SK-N-SH (cell line): Measurements from ENCODE around the gene STKLD1. TPM values are rescaled to one million over a fixed set of nuclear protein-coding genes. Genes with fewer than 3 reads are reported as not detected.

Experiments
- CTCF ChIA-PET: fragments of 300-600, 350-600 bp; formaldehyde crosslinking; extraction: SDS; loops from one replicate; lab custom pipeline; 2021; lab: Yijun Ruan, JAX
- POLR2A ChIA-PET: fragments of 350-600 bp; sonication (Branson Sonifier 250); formaldehyde crosslinking; extraction: SDS; loops from one replicate; lab custom pipeline; 2020; ENCODE audit warnings: antibody characterized with exemption, inconsistent platforms; lab: Yijun Ruan, JAX
- DNase-seq: peaks from one replicate; pipeline ENCODE4 v3.0.0; 2012
- H2AFZ ChIP-seq: fragments of 200-600 bp; sonication (generic); 2 replicates; pipeline ENCODE4 v1.8.1; 2016; ENCODE audit warnings: antibody characterized with exemption, mild to moderate bottlenecking, low read depth
- H3F3A ChIP-seq: fragments of 200-600 bp; sonication (generic); replicated peaks from 2 replicates; pipeline ENCODE3; 2016; ENCODE audit warnings: antibody characterized with exemption, mild to moderate bottlenecking; ENCODE audit not compliant: insufficient read depth
- H3K27ac ChIP-seq, 2 experiments: fragments of 200-500 bp in 1 of 2; fragments of 200-600 bp in 1 of 2; sonication (Bioruptor generic) in 1 of 2; sonication (generic), shearing (Covaris generic) in 1 of 2; 2 replicates each; pipeline versions ENCODE4 v1.5.1 to v1.6.1; 2014 to 2016; ENCODE audit warnings: low read depth in 2 of 2, inconsistent platforms in 1 of 2, low read length in 1 of 2, mild to moderate bottlenecking in 1 of 2, mixed read lengths in 1 of 2
- H3K27me3 ChIP-seq: fragments of 200-600 bp; sonication (generic), shearing (Covaris generic); 2 replicates; pipeline ENCODE4 v1.6.1; 2016; ENCODE audit warnings: mixed run types; ENCODE audit not compliant: insufficient read depth
- H3K36me3 ChIP-seq, 2 experiments: fragments of 200-500 bp in 1 of 2; fragments of 200-600 bp in 1 of 2; sonication (Bioruptor generic) in 1 of 2; sonication (generic) in 1 of 2; replicated peaks in 1 of 2; 2 replicates each; pipeline versions ENCODE3 to v1.5.1; 2014 to 2016; ENCODE audit warnings: low read length in 1 of 2, mild to moderate bottlenecking in 1 of 2; ENCODE audit not compliant: insufficient read depth in 2 of 2, control insufficient read depth in 1 of 2
- H3K4me1 ChIP-seq, 2 experiments: fragments of 200-500 bp in 1 of 2; fragments of 200-600 bp in 1 of 2; sonication (Bioruptor generic) in 1 of 2; sonication (generic), shearing (Covaris generic) in 1 of 2; 2 replicates each; pipeline versions ENCODE4 v1.5.1 to v1.6.1; 2014 to 2016; ENCODE audit warnings: low read depth in 1 of 2, low read length in 1 of 2, mixed run types in 1 of 2; ENCODE audit not compliant: insufficient read depth in 2 of 2, control insufficient read depth in 1 of 2
- H3K4me2 ChIP-seq: fragments of 200-600 bp; sonication (generic), shearing (Covaris generic); 2 replicates; pipeline ENCODE4 v1.6.1; 2017; ENCODE audit warnings: mixed run types
- H3K4me3 ChIP-seq, 2 experiments: fragments of 200-500 bp in 1 of 2; fragments of 200-600 bp in 1 of 2; sonication (Bioruptor generic) in 1 of 2; sonication (generic), shearing (Covaris generic) in 1 of 2; 2 replicates each; pipeline versions ENCODE4 v1.5.1 to v1.8.1; 2014 to 2016; ENCODE audit warnings: low read depth in 2 of 2, inconsistent platforms in 1 of 2, low read length in 1 of 2, mild to moderate bottlenecking in 1 of 2, mixed read lengths in 1 of 2, moderate library complexity in 1 of 2
- H3K79me2 ChIP-seq: fragments of 200-600 bp; sonication (generic); 2 replicates; pipeline ENCODE4 v1.8.1; 2017; ENCODE audit warnings: mild to moderate bottlenecking; ENCODE audit not compliant: insufficient read depth
- H3K9ac ChIP-seq: fragments of 200-600 bp; sonication (generic); 2 replicates; pipeline ENCODE4 v1.6.1; 2017; ENCODE audit warnings: mixed run types
- H3K9me2 ChIP-seq: fragments of 200-600 bp; sonication (generic); 2 replicates; pipeline ENCODE4 v1.6.1; 2017; ENCODE audit warnings: mixed run types
- H3K9me3 ChIP-seq: fragments of 200-600 bp; sonication (generic); 2 replicates; pipeline ENCODE4 v1.6.1; 2017; ENCODE audit warnings: mixed run types, mild to moderate bottlenecking, moderate library complexity
- H4K20me1 ChIP-seq: fragments of 200-600 bp; sonication (generic); 2 replicates; pipeline ENCODE4 v1.6.1; 2017; ENCODE audit warnings: mild to moderate bottlenecking, mixed run types; ENCODE audit not compliant: insufficient read depth
- ELF1 ChIP-seq: IDR thresholded peaks from 2 replicates; pipeline ENCODE4 v1.4.0; 2012
- FOSL2 ChIP-seq: IDR thresholded peaks from 2 replicates; pipeline ENCODE4 v1.4.0; 2012; ENCODE audit warnings: low read depth, mild to moderate bottlenecking, moderate library complexity, borderline replicate concordance
- FOXJ3 ChIP-seq: sonication (generic); formaldehyde crosslinking; IDR thresholded peaks from 2 replicates; pipeline ENCODE4 v1.5.1; 2020; ENCODE audit warnings: mild to moderate bottlenecking, missing genetic modification reagents
- GATA2 ChIP-seq: sonication (generic); formaldehyde crosslinking; IDR thresholded peaks from 2 replicates; pipeline ENCODE4 v1.5.0; 2020; ENCODE audit warnings: mild to moderate bottlenecking, missing genetic modification reagents
- MXI1 ChIP-seq: IDR thresholded peaks from 2 replicates; pipeline ENCODE4 v1.6.1; 2012; ENCODE audit warnings: mild to moderate bottlenecking, low read depth, low read length, improper control_type of control experiment
- RAD21 ChIP-seq: IDR thresholded peaks from 2 replicates; pipeline ENCODE4 v1.6.1; 2012; ENCODE audit warnings: mild to moderate bottlenecking, low read length
- REST ChIP-seq: IDR thresholded peaks from 2 replicates; pipeline ENCODE4 v1.6.1; 2012; ENCODE audit warnings: mild to moderate bottlenecking, low read depth, low read length, moderate library complexity
- RFX5 ChIP-seq: IDR thresholded peaks from 2 replicates; pipeline ENCODE4 v1.6.1; 2012; ENCODE audit warnings: mild to moderate bottlenecking, improper control_type of control experiment, low read length
- RXRA ChIP-seq: IDR thresholded peaks from 2 replicates; pipeline ENCODE4 v1.4.0; 2012; ENCODE audit warnings: low read depth, mild to moderate bottlenecking, borderline replicate concordance
- SMC3 ChIP-seq: IDR thresholded peaks from 2 replicates; pipeline ENCODE4 v1.6.1; 2012; ENCODE audit warnings: low read depth, low read length, improper control_type of control experiment
- TEAD4 ChIP-seq: IDR thresholded peaks from 2 replicates; pipeline ENCODE4 v1.4.0; 2012; ENCODE audit warnings: mild to moderate bottlenecking, borderline replicate concordance; ENCODE audit not compliant: insufficient read depth
- WGBS: methylation state at CpG from one replicate; pipeline ENCODE4 v1.1.6; 2017; ENCODE audit warnings: low lambda C conversion rate; 5-methylcytosine and 5-hydroxymethylcytosine counted together
- polyA plus RNA-seq, 3 experiments: library from polyadenylated mRNA; depleted of rRNA; stranded (reverse); fragments of >200 nt; gene quantifications; 2 replicates each; pipeline ENCODE4 v1.2.3, GENCODE V29; 2012
- TF ChIP-seq, protein P1 (sequence below): fragments of 200-600 bp; sonication (generic); IDR thresholded peaks from 2 replicates; pipeline ENCODE4 v1.6.1; 2017; ENCODE audit warnings: antibody characterized with exemption, mild to moderate bottlenecking, moderate library complexity
- TF ChIP-seq, protein P2 (sequence below): IDR thresholded peaks from 2 replicates; pipeline ENCODE4; 2012
- TF ChIP-seq, protein P3 (sequence below): IDR thresholded peaks from 2 replicates; pipeline ENCODE4 v1.4.0; 2012; ENCODE audit warnings: low read depth
- TF ChIP-seq, protein P4 (sequence below): IDR thresholded peaks from 2 replicates; pipeline ENCODE4 v1.4.0; 2012; ENCODE audit warnings: low read depth, borderline replicate concordance

Gene STKLD1
- polyA plus RNA-seq, 1 of the 3 experiments (the other 2 are of a cell fraction): 2.3 TPM

DNA sequence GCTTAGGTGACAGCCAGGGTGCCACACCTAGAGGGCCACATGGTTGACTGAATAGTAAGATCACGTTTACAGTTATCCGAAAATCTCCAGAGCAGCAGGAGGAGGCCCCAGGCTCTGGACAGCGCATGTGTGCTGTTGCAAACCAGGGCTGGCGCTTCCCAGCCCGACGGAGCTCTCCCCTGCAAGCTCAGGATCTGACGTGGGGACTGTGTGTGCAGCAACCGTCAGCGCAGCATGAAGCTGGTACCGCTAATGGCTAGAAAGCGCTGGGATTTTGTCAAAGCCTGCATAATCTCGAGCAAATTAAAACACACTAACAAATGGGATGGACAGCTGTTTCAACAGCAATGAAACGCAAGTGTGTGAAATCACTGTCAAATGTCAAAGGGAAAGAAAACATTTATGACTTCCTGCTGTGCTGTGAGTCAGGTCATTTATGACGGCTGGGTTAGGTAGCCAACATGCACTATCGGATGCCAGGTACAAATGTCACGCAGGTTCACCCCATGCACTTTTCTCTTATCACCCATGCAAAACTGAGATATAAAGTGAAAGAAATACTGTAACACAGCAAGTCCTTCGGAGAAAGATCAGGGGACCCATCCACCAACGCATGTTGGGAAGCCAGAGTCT, 7.8 kb upstream of the STKLD1 start:
- 83% methylated on average over 15 of the region's 18 CpGs for WGBS
- TF ChIP-seq RAD21 (no peak), MXI1 (peak; percentile 94), GATA2 (peak; percentile 86)
- TF ChIP-seq, protein P1, sequence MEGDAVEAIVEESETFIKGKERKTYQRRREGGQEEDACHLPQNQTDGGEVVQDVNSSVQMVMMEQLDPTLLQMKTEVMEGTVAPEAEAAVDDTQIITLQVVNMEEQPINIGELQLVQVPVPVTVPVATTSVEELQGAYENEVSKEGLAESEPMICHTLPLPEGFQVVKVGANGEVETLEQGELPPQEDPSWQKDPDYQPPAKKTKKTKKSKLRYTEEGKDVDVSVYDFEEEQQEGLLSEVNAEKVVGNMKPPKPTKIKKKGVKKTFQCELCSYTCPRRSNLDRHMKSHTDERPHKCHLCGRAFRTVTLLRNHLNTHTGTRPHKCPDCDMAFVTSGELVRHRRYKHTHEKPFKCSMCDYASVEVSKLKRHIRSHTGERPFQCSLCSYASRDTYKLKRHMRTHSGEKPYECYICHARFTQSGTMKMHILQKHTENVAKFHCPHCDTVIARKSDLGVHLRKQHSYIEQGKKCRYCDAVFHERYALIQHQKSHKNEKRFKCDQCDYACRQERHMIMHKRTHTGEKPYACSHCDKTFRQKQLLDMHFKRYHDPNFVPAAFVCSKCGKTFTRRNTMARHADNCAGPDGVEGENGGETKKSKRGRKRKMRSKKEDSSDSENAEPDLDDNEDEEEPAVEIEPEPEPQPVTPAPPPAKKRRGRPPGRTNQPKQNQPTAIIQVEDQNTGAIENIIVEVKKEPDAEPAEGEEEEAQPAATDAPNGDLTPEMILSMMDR: no peak
- Histone ChIP-seq H3K27ac (peak overlapping the region in 1 of 2 experiments; percentile 43; a peak in 2 of 4 replicates), H3K4me2 (no peak overlapping the region), H4K20me1 (peaks cover 91% of the 10 kb centered on the region), H2AFZ (no peak overlapping the region), H3K9me3 (no peaks in the 10 kb centered on the region), H3K79me2 (peaks cover 99% of the 10 kb centered on the region), H3K4me1 (peaks cover 0 to 37% of the 10 kb centered on the region in 2 experiments; a peak in 2 of 4 replicates), H3K27me3 (no peaks in the 10 kb centered on the region), H3K4me3 (no peak overlapping the region), H3K9me2 (no peaks in the 10 kb centered on the region), H3F3A (peaks cover 6% of the 10 kb centered on the region), H3K36me3 (peaks cover 41 to 77% of the 10 kb centered on the region in 2 experiments), H3K9ac (no peak overlapping the region)
- DNase-seq: peak; percentile 79
- POLR2A ChIA-PET: interaction anchor here (0.9 kb wide), 1 partner anchor 11 kb away, joined by 3 read pairs; the partner anchor contains the start of genes SURF1 and SURF2
- CTCF ChIA-PET: interaction anchor here (1.6 to 2.7 kb wide), 2 partner anchors 12 to 118 kb away, joined by 3 to 7 read pairs; partner anchors contain the start of genes SURF1 and SURF2

GRCh38 chr9:133369422-133369821, 6.7 kb upstream of the STKLD1 start:
- POLR2A ChIA-PET: no interaction called here
- no peak for TF ChIP-seq REST
- TF ChIP-seq, protein P2, sequence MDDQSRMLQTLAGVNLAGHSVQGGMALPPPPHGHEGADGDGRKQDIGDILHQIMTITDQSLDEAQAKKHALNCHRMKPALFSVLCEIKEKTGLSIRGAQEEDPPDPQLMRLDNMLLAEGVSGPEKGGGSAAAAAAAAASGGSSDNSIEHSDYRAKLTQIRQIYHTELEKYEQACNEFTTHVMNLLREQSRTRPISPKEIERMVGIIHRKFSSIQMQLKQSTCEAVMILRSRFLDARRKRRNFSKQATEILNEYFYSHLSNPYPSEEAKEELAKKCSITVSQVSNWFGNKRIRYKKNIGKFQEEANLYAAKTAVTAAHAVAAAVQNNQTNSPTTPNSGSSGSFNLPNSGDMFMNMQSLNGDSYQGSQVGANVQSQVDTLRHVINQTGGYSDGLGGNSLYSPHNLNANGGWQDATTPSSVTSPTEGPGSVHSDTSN: no peak
- no peak for TF ChIP-seq FOSL2
- TF ChIP-seq GATA2: no peak
- no peak for TF ChIP-seq RFX5
- no peak for TF ChIP-seq TEAD4
- TF ChIP-seq, protein P3, sequence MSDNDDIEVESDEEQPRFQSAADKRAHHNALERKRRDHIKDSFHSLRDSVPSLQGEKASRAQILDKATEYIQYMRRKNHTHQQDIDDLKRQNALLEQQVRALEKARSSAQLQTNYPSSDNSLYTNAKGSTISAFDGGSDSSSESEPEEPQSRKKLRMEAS: no peak
- no peak for TF ChIP-seq RXRA
- TF ChIP-seq, protein P4, sequence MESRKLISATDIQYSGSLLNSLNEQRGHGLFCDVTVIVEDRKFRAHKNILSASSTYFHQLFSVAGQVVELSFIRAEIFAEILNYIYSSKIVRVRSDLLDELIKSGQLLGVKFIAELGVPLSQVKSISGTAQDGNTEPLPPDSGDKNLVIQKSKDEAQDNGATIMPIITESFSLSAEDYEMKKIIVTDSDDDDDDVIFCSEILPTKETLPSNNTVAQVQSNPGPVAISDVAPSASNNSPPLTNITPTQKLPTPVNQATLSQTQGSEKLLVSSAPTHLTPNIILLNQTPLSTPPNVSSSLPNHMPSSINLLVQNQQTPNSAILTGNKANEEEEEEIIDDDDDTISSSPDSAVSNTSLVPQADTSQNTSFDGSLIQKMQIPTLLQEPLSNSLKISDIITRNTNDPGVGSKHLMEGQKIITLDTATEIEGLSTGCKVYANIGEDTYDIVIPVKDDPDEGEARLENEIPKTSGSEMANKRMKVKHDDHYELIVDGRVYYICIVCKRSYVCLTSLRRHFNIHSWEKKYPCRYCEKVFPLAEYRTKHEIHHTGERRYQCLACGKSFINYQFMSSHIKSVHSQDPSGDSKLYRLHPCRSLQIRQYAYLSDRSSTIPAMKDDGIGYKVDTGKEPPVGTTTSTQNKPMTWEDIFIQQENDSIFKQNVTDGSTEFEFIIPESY: no peak
- TF ChIP-seq ELF1: no peak
- TF ChIP-seq SMC3: no peak
- no peak for TF ChIP-seq FOXJ3 (CRISPR knock-in tag)
- 93% methylated on average over 6 of the region's 6 CpGs for WGBS
- no peak overlapping the region for H3K4me2 ChIP-seq
- H3K4me1 ChIP-seq: peaks cover 5 to 39% of the 10 kb centered on the region in 2 experiments; a peak in 3 of 4 replicates
- H3K4me3 ChIP-seq: no peak overlapping the region
- no peak overlapping the region for H3K9ac ChIP-seq
- CTCF ChIA-PET: no interaction called here
- no peaks in the 10 kb centered on the region for H3F3A ChIP-seq
- no peaks in the 10 kb centered on the region for H3K9me2 ChIP-seq
- peaks cover 99% of the 10 kb centered on the region for H3K79me2 ChIP-seq
- H3K36me3 ChIP-seq: peaks cover 43 to 70% of the 10 kb centered on the region in 2 experiments
- peaks cover 95% of the 10 kb centered on the region for H4K20me1 ChIP-seq
- H3K27me3 ChIP-seq: no peaks in the 10 kb centered on the region
- DNase-seq: no peak
- no peaks in the 10 kb centered on the region for H3K9me3 ChIP-seq
- H3K27ac ChIP-seq: no peak overlapping the region; a peak in 1 of 4 replicates
- H2AFZ ChIP-seq: no peak overlapping the region
